GM18507 (cell line): ENCODE measurements around the gene STX18.

Source experiments
- DNase-seq: peaks from one replicate; pipeline ENCODE4 v3.0.0; 2011; ENCODE audit warnings: low read depth; ENCODE audit not compliant: insufficient read length; ENCODE audit errors: extremely low spot score
- FAIRE-seq: peaks from 2 replicates; lab custom pipeline; 2011; peaks lifted over from hg19 to GRCh38; lab: Jason Lieb, UNC

Gene STX18

DNA sequence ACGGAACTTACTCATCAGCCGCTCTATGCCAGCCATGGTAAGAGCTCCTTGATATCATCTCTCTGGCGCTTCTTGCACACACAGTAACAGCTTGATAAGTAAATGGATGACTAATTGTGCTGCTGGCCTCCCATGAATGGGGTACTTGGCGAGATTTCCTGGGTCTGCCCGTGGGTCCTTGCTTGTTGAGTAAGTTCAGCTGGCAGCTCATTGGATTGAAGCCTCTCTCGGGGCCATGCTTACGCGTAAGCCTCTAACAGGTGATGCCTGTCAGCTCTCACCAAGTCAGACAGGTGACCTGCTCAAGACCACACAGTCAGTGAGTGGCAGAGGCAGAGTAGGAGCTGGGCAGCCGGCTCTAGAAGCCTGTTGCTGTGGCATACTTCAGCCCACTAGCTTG lies 147.2 kb downstream of the STX18 start:
- DNase-seq (no peak), FAIRE-seq (no peak)

DNA sequence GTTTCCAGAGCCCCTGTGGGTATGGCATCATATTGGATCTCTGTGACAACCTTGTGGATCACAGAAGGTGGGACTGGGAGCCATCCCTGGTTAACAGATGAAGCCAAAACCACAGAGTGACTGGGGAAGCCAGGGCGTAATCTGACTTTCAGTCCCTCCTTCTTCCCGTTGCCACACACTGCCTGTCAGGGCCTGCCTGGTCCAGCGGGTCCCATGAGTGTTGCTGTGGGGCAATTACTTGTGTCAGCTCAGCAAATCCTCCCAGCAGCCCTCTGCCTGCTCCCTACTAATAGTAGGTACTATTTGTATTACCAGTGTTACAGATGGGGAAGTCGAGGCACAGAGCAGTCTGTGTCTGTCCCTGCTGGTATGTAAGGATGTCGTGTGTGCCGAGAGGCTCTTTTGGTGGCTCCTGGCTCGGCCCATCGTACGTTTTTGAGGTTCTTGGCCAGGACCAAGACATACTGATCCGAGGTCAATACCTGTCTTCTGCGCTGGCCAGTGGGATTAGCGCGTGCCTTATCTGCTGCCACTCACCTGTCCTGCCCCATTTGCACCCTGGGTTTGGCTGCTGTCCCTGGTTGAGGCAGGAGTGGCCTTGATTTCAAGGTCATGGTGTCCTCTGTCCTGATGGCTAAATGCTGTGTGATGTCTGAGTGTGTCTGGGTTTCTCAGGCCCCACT lies 149.2 kb downstream of the STX18 start:
- no peak for DNase-seq
- no peak for FAIRE-seq

DNA sequence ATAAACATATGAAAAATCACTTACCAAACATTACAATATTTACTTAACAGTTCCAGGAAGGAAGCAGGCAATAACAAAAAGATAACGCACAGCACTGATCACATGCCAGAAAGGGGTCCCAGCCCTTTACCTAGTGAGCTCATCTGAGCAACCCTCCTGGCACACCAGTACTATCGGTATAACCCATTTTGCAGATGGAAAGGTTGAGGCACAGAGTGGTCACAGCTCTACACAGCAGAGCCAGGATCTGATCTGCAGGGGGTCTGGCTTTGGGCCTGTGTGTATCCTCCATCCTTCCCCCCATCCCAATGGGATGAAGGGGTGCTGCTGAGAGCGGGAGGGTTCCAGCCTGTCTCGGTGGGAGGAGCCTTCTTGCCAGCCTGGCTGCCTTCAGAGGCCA lies 150.0 kb downstream of the STX18 start:
- DNase-seq (no peak), FAIRE-seq (no peak)

DNA sequence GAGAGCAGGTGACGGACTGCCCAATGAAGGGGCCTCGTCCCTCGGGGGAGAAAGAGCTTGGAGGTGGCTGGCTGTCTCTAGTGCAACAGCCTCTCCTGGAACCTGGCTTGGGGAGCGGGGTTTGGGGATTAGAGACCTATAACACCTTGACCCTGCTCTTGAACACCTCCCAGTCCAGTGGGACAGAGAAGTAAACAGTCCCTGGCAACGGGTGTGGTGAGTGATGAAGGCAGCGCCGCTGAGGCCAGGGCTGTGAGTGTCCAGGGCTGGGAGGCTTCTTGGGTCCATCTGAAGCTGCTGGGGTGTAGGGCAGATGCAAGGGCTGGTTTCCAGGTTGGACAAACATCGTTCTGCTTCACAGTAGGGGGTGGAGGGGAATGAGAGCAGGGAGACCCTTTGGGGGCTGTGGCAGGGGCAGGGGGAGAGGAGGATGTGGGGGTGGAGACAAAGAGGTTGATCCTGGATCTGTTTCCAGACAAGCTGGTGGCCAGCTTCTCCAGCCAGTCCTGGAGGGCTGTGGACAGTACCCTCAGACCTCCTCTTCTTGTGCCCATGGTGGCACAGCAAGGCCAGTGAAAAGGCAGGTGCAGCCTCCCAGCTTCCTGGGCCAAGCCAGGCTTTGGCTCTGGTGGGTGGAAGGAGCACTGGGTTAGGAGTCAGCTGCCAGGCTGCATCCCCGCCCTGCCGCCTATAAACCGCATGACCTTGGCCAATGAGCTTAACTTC lies 151.2 kb downstream of the STX18 start:
- FAIRE-seq: no peak
- no peak for DNase-seq

DNA sequence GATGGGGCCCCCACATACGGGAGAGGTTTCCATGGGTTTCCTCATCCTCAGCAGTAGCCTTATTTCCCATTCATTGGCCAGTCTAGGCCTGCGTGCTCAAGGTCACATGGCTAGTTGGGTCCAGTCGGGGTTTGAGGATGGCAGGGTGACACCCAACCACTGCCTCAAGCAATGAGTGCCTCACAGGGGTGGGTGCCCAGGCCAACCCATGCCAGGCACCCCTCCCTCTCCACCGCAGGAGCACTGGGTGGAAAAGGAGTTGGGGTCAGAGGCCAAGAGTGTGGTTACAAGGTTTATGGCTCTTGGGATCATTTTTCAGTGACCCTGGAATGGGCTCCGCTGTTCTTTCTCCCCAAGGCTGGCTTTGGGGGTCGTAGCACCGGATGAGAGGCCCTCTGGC lies 151.8 kb downstream of the STX18 start:
- FAIRE-seq (no peak), DNase-seq (no peak)

DNA sequence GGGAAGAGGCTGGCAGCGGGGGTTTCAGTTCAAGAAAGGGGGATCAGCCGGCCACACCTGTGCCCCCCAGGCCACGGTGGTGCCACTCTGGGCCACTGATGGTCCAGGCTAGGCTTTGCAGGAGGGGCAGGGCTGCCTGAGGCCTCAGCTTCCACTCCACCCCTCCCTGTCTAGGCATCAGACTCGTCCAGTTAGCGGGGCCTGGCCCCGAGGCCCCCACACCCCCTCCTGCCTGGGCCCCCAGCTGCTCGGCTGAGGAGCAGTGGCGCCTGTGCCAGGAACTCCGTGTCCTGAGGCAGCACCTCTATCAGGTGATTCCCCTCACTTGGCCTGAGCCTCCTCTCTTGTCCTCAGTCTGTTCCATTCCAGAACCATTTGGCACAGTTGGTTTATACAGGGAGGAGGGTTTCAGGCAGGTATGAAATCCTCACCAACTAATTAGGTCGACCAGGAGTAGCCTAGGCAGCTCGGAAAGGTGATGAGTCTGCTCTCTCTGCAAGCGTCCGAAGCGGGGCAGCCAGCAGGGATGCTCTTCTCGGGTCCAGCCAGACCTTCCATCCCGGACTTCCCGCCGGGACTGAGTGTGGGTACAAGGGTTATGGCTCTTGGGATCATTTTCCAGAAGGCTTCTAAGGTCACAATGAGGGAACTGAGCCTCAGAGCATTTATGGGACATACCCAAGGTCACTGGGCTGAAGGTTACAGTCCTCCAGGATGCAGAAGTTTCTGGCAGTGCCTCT lies 152.8 kb downstream of the STX18 start:
- FAIRE-seq (no peak), DNase-seq (no peak)

DNA sequence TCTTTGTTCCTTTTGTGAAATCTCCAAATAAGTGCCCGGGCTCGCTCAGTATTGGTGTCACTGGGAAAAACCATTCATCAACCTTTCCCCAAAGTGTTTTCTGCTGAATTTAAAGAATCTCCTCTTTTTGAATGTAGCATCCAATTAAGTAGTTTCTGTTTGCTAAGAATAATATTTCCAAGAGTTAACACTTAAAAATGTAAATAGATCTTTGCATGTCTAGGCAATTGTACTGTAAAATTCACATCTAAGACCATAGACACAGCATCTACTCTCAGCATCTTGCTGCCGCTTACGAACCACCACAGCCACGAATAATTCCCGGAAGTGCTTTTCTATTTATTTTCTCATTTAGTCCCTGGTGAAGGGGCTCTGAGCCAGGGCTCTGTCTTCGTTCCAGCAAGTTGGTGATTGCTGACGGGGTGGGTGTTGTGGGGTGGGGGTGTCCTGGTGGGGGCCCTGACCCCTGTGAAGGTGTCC lies 153.5 kb downstream of the STX18 start:
- DNase-seq (no peak), FAIRE-seq (no peak)

DNA sequence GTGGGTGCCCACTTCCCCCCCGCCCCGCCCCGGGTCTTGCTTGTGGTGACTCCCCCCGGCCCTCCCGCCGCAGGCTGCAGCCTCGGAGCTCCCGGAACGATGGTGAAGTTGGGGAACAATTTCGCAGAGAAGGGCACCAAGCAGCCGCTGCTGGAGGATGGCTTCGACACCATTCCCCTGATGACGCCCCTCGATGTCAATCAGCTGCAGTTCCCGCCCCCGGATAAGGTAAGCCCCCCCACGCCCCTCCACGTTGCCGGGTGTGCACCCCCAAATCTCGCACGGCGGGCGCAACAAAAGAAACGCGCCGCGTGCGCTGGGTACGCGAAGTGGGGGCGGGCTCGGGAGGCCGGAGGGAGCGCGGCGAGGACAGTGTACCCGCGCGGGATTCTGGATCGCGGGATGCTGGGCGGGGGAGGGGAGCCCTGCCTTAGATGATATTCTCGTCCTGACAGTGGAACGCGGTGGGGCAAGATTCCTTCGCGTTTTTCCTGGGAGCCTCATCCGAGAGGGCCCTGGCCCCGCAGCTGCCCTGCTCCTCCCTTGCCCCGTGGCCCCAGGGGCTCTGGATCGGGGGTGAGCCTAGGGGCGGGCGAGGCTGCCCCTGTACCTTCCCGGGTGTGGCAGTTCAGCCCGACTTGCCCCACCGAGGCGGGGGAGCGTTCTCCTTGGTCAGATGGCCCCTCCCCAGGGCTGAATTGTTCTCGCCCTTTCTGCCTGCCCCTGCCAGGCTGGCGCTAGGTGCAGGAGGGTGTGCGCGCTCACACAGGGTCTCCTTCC lies 154.1 kb downstream of the STX18 start:
- no peak for DNase-seq
- FAIRE-seq: no peak

DNA sequence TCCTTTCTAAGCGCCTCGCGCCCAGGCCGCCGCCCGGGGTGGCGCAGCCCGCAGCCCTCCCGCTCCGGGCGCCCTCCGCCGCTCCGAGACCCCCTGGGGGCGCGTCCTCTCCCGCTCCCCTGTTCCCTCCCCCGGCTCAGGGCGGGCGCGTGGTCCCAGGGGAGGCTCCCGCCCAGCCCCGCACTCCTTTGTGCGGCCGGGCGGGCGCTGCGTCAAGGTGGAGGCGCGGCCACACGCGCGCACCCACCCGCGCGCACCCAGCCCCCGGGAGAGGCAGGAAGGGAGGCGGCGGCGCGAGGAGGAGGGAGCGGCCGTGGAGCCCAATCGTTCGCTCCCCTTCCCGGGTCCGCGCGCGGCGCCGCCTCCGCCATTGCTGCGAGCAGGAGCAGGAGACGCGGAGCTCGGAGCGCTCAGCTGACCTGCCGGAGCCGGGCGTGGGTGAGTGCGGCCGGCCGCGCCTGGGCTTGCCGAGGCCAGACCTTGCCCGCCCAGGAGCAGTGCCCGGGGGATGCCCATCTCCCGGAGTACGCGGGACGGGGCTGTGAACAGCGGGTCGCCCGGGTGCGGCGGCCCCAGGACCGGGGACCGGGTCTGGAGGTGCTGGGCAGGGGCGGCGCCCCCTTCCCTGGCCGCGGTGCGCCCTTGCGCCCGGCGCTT lies 155.0 kb downstream of the STX18 start, which contains the start of gene NSG1:
Gene NSG1 (plus strand): TSS at position 367 of the 657 bp plus-strand sequence. CDS start 528 bp downstream, outside the sequence.
- DNase-seq (no peak), FAIRE-seq (no peak)

DNA sequence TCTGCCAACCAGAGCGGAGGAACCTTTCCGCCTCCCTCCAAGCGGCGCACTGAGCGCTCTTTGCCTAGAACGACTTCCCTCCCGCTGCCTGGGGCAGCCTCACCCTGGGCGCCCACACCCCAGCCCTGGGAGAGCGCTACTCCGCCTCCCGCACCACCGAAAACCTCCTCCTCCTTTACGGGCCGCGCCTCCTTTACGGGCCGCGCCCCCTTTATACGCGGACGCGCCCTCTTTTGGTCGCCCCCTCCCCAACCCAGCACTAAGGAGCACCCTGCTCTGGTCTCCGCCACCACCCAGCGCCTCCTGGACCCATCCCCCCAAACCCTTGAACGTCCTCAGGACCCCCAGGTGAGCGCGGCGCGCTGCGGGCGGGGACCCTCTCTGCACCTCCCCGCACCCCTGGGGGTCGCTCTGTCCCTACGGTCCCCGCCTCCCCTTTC lies 155.5 kb downstream of the STX18 start:
- FAIRE-seq (no peak), DNase-seq (no peak)

DNA sequence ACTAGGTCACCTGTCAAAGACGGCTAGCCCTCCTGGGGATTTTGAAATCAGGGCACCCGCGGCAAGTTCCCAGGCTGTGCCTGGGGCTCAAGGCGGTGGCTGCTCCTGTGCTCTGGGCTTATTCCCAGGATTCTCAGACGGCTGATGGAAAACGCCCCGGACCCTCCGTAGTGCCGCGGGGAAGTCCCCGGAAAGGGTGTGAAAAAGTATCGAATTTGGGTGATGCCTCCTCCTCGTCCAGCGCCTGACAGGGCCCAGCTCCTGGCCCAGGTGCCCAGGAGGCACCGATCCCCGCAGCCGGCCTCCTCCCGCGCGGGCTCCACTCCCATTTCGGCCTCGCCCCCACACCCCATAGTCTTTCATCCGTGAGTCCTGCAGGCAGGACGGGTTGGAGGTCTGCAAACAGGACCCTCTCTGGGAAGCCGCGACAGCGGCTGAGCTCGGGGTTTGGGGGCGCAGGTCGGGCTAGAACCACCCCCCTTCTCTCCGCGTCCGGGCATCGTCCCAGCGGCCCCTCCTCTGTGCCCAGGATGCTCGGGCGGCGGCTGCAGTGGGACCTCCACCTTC lies 156.0 kb downstream of the STX18 start:
- FAIRE-seq: no peak
- DNase-seq: no peak

DNA sequence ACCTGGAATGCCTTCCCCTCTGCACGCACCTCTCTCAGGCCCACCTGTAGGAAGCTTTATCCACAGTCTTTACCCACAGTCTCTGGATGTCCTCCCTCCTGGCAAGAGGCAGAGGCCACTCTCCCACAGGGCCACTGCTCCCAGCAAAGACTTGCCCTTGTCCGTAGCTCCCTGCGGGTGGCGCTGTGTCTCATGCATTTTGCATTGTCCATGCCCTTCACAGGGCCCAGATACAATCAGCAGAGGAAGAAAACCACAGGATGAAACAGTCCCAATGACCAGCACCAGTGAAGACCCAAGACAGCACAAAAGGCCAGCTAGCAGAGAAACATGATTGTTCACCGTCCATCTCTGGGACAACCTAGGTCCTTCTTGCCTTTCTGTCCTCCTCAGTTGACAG lies 157.0 kb downstream of the STX18 start:
- no peak for FAIRE-seq
- no peak for DNase-seq

DNA sequence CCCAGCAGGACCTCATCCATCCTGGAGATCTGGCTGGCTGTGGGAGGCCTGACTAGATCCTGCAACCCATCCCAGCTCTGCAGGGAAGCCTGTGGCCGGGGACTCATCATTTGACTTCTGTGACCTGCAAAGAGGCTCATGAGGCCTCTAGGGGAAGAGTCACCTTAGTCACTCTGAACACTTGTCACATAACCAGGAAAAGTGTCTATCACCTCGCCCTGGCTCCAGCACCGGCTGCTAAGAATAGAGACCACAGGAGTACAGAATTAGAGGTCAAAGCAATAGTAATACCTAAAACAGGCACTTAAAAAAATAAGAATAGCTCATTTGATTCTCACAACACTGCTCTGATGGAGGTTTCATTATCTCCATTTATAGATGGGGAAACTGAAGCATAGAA lies 158.8 kb downstream of the STX18 start:
- DNase-seq: no peak
- FAIRE-seq: no peak

DNA sequence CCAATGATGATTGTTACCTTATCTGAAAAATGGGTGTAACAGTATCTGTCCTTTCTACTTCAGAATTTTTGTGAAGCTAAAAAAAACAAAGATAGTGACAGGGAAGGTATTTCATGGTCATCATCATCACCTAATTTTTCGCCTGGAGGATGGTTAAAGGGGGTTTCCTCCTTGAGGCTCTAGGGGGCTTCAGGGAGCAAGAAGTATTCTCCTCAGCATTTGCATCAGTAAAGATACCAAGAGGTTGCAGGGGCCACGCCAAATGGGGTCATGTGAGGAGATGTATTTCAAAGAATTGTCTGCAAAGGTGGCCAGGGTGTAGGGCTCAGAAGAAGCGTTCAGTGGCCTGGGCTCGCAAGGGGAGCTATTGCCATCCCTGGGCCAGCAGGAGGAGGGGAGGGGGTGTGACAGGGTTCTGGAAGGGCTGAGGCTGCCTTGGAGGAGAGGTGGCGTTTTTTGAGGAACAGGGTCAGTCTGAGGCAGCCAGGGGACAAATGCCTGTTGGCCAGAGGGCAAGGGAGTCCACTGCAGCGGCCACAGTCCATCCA lies 162.2 kb downstream of the STX18 start:
- DNase-seq (no peak), FAIRE-seq (no peak)

DNA sequence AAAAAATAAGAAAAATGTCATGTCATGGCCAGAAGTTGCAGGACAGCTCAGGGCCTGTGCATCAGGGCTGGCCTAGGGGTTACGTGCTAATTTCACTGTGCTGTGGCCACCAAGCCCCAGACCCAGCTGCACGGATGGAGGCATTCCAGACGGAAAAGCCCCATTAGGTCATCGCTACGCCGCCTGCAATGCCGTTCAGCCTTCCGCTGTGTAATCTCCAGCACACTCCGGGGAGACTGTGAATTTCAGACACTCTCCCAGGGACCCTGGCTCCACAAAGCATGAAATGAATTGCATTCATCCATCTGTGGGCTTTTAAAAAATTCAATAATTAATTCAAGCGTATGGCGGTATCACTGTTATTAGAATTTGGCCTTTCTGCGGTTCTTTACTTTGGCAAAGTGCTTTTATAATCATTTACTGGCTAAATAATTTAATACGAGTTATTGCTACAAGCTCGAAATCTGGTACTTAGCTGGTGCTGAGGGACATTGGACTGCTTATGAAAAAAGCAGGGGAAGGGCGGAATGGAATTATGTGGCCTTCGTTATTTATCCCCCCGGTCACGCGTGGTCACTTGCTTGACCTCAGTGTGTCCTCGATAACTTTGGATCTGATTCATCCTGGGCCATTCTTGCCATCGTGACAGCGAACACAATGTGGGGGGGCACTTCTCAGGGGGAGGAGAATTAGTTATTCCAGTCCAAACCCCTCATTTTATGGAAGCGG lies 164.0 kb downstream of the STX18 start:
- DNase-seq (no peak), FAIRE-seq (no peak)

DNA sequence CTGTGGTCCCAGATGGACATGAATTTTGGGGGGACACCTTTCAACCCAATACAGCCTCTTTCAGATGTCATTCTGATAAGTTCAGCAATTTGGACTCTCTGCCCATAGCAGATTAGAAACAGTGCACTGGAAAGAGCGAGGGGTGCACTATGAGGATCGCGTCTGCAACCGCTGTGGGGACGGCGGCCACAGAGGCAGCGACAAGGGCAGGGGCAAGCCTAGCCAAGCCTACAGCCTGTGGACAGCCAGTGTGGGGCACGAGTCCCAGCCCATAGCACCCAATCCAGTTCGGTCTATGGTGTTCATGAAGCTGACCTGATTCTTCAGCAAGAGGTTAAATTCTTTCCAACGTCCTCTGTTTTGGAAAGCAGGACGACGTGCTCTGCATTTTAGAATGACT lies 164.7 kb downstream of the STX18 start:
- DNase-seq (no peak), FAIRE-seq (no peak)

DNA sequence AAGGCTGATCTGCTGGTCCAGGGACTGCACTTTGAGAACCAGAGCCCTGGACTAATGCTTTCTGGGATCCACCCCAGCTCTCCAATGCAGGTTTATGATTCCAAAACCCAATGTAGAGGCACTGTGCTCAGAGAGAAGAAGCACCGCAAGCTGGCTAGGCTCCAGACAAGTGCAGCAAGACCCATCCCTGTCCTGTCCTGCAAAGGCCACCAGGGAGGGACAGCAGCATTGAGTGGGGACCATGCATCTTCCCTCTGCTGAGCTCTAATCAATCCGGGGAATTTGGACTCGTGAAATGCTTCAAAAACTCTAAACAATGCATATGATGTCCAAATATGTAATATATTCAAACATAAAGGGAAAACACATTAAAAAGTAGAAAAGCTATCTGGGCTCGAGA lies 165.8 kb downstream of the STX18 start:
- FAIRE-seq (no peak), DNase-seq (no peak)
